ENCODE results near the gene TUNAR.

DNA sequence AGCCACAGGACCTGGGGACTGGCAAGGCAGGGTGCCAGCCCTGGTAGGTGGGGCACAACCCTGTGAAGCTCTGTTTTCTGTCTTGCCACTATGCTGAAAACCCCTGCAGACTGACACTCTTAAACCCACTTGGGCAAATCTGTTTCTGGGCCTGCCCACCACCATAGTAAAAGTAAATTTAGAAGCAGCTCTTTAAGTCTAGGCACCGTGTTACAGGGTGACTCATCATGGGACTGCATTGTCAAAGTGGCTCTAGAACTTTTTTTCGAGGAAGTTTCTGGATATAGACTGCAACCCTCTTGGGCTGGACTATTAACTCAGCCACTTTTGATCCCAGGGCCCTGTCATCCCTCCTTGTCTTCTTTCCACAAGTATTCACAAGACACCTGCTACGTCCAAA, 7.7 kb downstream of the TUNAR start:
- TF ChIP-seq, protein P1, sequence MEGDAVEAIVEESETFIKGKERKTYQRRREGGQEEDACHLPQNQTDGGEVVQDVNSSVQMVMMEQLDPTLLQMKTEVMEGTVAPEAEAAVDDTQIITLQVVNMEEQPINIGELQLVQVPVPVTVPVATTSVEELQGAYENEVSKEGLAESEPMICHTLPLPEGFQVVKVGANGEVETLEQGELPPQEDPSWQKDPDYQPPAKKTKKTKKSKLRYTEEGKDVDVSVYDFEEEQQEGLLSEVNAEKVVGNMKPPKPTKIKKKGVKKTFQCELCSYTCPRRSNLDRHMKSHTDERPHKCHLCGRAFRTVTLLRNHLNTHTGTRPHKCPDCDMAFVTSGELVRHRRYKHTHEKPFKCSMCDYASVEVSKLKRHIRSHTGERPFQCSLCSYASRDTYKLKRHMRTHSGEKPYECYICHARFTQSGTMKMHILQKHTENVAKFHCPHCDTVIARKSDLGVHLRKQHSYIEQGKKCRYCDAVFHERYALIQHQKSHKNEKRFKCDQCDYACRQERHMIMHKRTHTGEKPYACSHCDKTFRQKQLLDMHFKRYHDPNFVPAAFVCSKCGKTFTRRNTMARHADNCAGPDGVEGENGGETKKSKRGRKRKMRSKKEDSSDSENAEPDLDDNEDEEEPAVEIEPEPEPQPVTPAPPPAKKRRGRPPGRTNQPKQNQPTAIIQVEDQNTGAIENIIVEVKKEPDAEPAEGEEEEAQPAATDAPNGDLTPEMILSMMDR (IDR thresholded peaks at IDR 0.05): no peak
- TF ChIP-seq ZFX (IDR thresholded peaks at IDR 0.05; ENCODE audit: borderline replicate concordance): no peak
